Measurements from ENCODE around the gene NOX3.
A peak's percentile ranks its signal among the peaks of the same experiment; 100 is the strongest.
"Not testable (repeated sequence)": the region's sequence is repeated elsewhere in the genome, so short reads cannot be mapped to it uniquely, and the experiment has no call there.

The NOX3 gene

GRCh38 chr6:155481215-155481614, 25.6 kb upstream of the NOX3 start:
- Histone ChIP-seq H4K20me1 (no peaks in the 10 kb centered on the region), H3K27ac (no peak overlapping the region), H3K9me3 (replicated peaks in 1 of 11) (peaks cover 0 to 5% (median 0%) of the 10 kb centered on the region in 11 experiments; a peak in 2 of 22 replicates), H3K4me1 (no peaks in the 10 kb centered on the region; a peak in 1 of 20 replicates), H3K36me3 (no peaks in the 10 kb centered on the region), H3K4me2 (no peak overlapping the region), H3K27me3 (no peaks in the 10 kb centered on the region), H3K4me3 (no peak overlapping the region), H3K9ac (no peak overlapping the region)
- no peak for TF ChIP-seq Cebpa-rat (IDR thresholded peaks at IDR 0.05)

DNA sequence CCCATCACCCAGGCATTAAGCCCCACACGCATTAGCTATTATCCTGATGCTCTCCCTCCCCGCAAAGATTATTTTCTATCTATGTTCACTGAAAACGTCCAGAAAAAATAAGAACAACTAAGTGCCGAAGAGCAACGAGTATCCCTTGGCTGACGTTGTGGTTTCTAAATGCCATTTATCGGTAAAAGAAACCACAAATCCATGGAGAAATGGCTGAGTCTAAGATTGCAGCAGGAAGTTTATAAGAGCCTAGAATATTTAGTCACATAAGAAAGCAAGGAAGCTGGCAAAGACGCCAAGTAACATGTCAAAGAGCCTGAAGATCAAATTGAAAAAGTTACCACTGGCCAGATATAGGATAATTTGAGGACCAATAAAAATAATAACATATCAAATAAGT, 18.1 kb upstream of the NOX3 start:
- Histone ChIP-seq H3K4me2 (peak overlapping the region; percentile 52 to 76 (median 59)), H3K9me3 (replicated peaks in 1 of 11) (peaks cover 27 to 38% (median 29%) of the 10 kb centered on the region in 11 experiments), H3K4me3 (0 out of 20 replicates have a peak overlapping the region, but pooled peaks of 1 of the 10 experiments have one; percentile 20), H4K20me1 (no peaks in the 10 kb centered on the region), H3K9ac (peak overlapping the region in 1 of 11 experiments; percentile 14; a peak in 1 of 22 replicates), H3K4me1 (peaks cover 7 to 28% (median 20%) of the 10 kb centered on the region in 10 experiments), H3K27me3 (no peaks in the 10 kb centered on the region), H3K27ac (peak overlapping the region in 4 of 11 experiments; percentile 11 to 27 (median 19); a peak in 5 of 22 replicates), H3K36me3 (0 out of 22 replicates have a peak, but pooled peaks cover 0 to 7% (median 0%) of the 10 kb centered on the region in 11 experiments)
- no peak for TF ChIP-seq Cebpa-rat (IDR thresholded peaks at IDR 0.05)

- H3K9ac ChIP-seq = no peak overlapping the region
- peak overlapping the region in 10 of 11 experiments; percentile 38 to 76 (median 58); a peak in 19 of 22 replicates for H3K4me2 ChIP-seq
- peaks cover 7 to 28% (median 20%) of the 10 kb centered on the region in 10 experiments for H3K4me1 ChIP-seq
- H3K27ac ChIP-seq = peak overlapping the region in 3 of 11 experiments; percentile 2 to 60 (median 54); a peak in 4 of 22 replicates
- H4K20me1 ChIP-seq = no peaks in the 10 kb centered on the region
- no peaks in the 10 kb centered on the region for H3K27me3 ChIP-seq
- peaks cover 35 to 46% (median 38%) of the 10 kb centered on the region in 11 experiments for H3K9me3 ChIP-seq (replicated peaks in 1 of 11)
- 0 out of 22 replicates have a peak, but pooled peaks cover 0 to 7% (median 0%) of the 10 kb centered on the region in 11 experiments for H3K36me3 ChIP-seq
- no peak overlapping the region for H3K4me3 ChIP-seq
- no peak for TF ChIP-seq Cebpa-rat (IDR thresholded peaks at IDR 0.05)
Measured at GRCh38 chr6:155472886-155473285, 17.2 kb upstream of the NOX3 start.

- not testable (repeated sequence) for H3K27ac ChIP-seq, H3K9ac ChIP-seq, H4K20me1 ChIP-seq, H3K4me3 ChIP-seq, H3K4me2 ChIP-seq, H3K36me3 ChIP-seq, H3K27me3 ChIP-seq
- peaks cover 7 to 28% (median 20%) of the 10 kb centered on the region in 10 experiments for H3K4me1 ChIP-seq
- peaks cover 48 to 64% (median 55%) of the 10 kb centered on the region in 11 experiments for H3K9me3 ChIP-seq (replicated peaks in 1 of 11)
Measured at GRCh38 chr6:155470979-155471616, 15.5 kb upstream of the NOX3 start.

- H4K20me1 ChIP-seq, H3K27ac ChIP-seq, H3K27me3 ChIP-seq, H3K9ac ChIP-seq, H3K4me3 ChIP-seq, H3K4me2 ChIP-seq, H3K36me3 ChIP-seq: not testable (repeated sequence)
- H3K9me3 ChIP-seq (replicated peaks in 1 of 11) = peaks cover 69 to 85% (median 77%) of the 10 kb centered on the region in 11 experiments
- H3K4me1 ChIP-seq = peaks cover 3 to 16% (median 12%) of the 10 kb centered on the region in 10 experiments
Measured at GRCh38 chr6:155468543-155468942, 12.9 kb upstream of the NOX3 start.

- no peak for TF ChIP-seq Cebpa-rat (IDR thresholded peaks at IDR 0.05)
- no peak overlapping the region for H3K4me2 ChIP-seq
- peaks cover 69 to 78% (median 76%) of the 10 kb centered on the region in 11 experiments for H3K9me3 ChIP-seq (replicated peaks in 1 of 11)
- peaks cover 0 to 6% (median 0%) of the 10 kb centered on the region in 10 experiments; a peak in 1 of 20 replicates for H3K4me1 ChIP-seq
- no peak overlapping the region for H3K9ac ChIP-seq
- H3K27me3 ChIP-seq = no peaks in the 10 kb centered on the region
- H3K36me3 ChIP-seq = 0 out of 22 replicates have a peak, but pooled peaks cover 0 to 7% (median 0%) of the 10 kb centered on the region in 11 experiments
- H3K27ac ChIP-seq = no peak overlapping the region
- no peaks in the 10 kb centered on the region for H4K20me1 ChIP-seq
- no peak overlapping the region for H3K4me3 ChIP-seq
Measured at GRCh38 chr6:155466539-155466938, 10.9 kb upstream of the NOX3 start.

DNA sequence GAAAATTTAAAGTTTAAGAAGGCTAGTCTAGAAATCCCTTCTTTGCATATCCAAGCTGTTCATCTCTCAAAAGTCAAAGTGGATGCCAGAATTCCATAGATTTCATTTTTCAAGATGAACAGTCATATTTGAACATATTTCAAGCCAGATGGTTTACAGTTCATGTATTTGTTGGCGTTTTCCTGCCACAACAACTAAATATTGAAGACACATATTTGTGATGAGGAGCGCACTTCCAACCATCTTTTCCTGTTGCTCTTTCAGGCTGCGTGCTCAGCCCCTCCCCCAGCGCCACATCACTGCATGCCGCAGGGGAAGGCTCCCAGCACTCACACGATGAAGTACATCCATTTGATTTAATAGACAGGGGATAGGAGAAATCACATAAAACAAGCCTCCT, 5.9 kb upstream of the NOX3 start:
- no peak for TF ChIP-seq Cebpa-rat (IDR thresholded peaks at IDR 0.05)
- Histone ChIP-seq H3K9ac (no peak overlapping the region), H4K20me1 (no peaks in the 10 kb centered on the region), H3K4me2 (no peak overlapping the region), H3K9me3 (replicated peaks in 1 of 11) (peaks cover 21 to 28% (median 26%) of the 10 kb centered on the region in 11 experiments), H3K4me3 (no peak overlapping the region), H3K4me1 (peaks cover 0 to 3% (median under 1%) of the 10 kb centered on the region in 10 experiments; a peak in 8 of 20 replicates), H3K27me3 (no peaks in the 10 kb centered on the region), H3K27ac (no peak overlapping the region), H3K36me3 (no peaks in the 10 kb centered on the region)

DNA sequence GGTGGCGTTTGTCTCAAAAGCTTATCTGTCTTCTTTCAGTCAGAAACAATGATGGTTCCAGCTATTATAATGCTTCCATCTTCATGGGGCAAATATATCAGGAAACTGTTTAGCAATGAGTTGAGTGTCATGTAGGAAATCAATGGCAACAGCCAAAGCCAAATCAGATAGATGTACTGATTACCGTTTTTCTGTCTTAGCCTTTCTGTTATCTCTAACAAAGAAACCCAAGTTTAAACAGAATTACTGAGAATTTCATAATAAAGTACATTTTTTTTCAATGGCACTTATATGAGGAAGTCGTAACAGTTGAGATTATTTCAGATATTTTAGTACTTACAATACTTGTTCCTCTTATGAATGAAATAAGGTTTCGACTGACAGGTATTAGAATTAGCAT, 1.2 kb downstream of the NOX3 start:
- H4K20me1 ChIP-seq = no peaks in the 10 kb centered on the region
- peak overlapping the region in 2 of 11 experiments; percentile 15 to 22; a peak in 2 of 22 replicates for H3K4me2 ChIP-seq
- no peak overlapping the region for H3K27ac ChIP-seq
- peaks cover 1 to 27% (median 18%) of the 10 kb centered on the region in 10 experiments; a peak in 18 of 20 replicates for H3K4me1 ChIP-seq
- H3K4me3 ChIP-seq = no peak overlapping the region
- no peak overlapping the region for H3K9ac ChIP-seq
- H3K36me3 ChIP-seq = no peaks in the 10 kb centered on the region
- H3K27me3 ChIP-seq = no peaks in the 10 kb centered on the region
- no peak for TF ChIP-seq Cebpa-rat (IDR thresholded peaks at IDR 0.05)
- 0 out of 22 replicates have a peak, but pooled peaks cover 0 to 3% (median 0%) of the 10 kb centered on the region in 11 experiments for H3K9me3 ChIP-seq (replicated peaks in 1 of 11)

DNA sequence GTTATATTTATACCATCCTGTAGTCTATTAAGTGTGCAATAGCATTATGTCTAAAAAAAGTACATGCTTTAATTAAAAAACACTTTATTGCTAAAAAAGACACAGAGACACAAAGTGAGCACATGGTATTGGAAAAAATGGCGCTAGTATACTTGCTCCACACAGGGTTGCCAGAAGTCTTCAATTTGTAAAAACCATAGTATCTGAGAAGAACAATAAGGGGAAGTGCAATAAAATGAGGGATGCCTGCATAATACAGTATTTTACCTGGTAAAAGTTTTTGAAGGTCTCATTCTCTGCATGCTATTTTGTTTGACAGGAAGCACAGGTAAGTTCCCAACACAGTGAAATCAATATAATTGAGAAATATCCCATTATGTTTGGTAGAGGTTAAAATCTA, 1.6 kb downstream of the NOX3 start:
- Histone ChIP-seq H3K4me1 (peaks cover 6 to 31% (median 23%) of the 10 kb centered on the region in 10 experiments; a peak in 19 of 20 replicates), H3K9me3 (replicated peaks in 1 of 11) (0 out of 22 replicates have a peak, but pooled peaks cover 0 to 3% (median 0%) of the 10 kb centered on the region in 11 experiments), H3K4me2 (no peak overlapping the region), H4K20me1 (no peaks in the 10 kb centered on the region), H3K36me3 (no peaks in the 10 kb centered on the region), H3K27me3 (no peaks in the 10 kb centered on the region), H3K27ac (no peak overlapping the region), H3K4me3 (no peak overlapping the region), H3K9ac (no peak overlapping the region)
- no peak for TF ChIP-seq Cebpa-rat (IDR thresholded peaks at IDR 0.05)

All from BLaER1 treated with 17β-estradiol and CSF1 and Interleukin-3, amounts not matched to agents 10 nM and 100 nM (cell line).